ENCODE measurements around the gene RAB20. TPM values are rescaled to one million over a fixed set of nuclear protein-coding genes. Genes with fewer than 3 reads are reported as not detected.

The RAB20 gene
- total RNA-seq, 1 experiment from 2014 or later: 7.9 TPM

GRCh38 chr13:110478405-110479214 is 82.9 kb downstream of the RAB20 start:
- ChIA-PET CTCF (no interaction called here), POLR2A (interaction anchor here (0.5 kb wide), 1 partner anchor 234 kb away, joined by 3 read pairs; no protein-coding TSS in a partner anchor)
- no TSS peak for BruUV-seq (replicated peaks)
- no peak for ATAC-seq
- in situ Hi-C loops (cut with HindIII; ENCODE audit: low pct_unique_long_range_greater_than_20kb, low sequenced_read_pairs) (no loop called here), intact Hi-C loops (cut with micrococcal nuclease; ENCODE audit: unreplicated experiment) (no loop called here)
- Histone ChIP-seq H3K9me3 (ENCODE audit: control insufficient read depth, insufficient read depth, low read depth, low read length) (no peaks in the 10 kb centered on the region), H3K27me3 (ENCODE audit: control insufficient read depth, insufficient read depth, low read length) (no peaks in the 10 kb centered on the region), H3K4me1 (ENCODE audit: control insufficient read depth, insufficient read depth, low read length) (no peaks in the 10 kb centered on the region), H3K27ac (ENCODE audit: low read length) (no peak overlapping the region), H3K4me3 (ENCODE audit: low read depth in 2 of 2, low read length in 2 of 2) (no peak overlapping the region), H3K36me3 (ENCODE audit: control insufficient read depth, insufficient read depth, low read length) (no peaks in the 10 kb centered on the region)
- no peak for DNase-seq (ENCODE audit: low read depth, low spot score)
- TF ChIP-seq SIN3A (IDR thresholded peaks at IDR 0.05; ENCODE audit: borderline replicate concordance, insufficient read depth, low read depth, low read length) (no peak), TCF7L2 (IDR thresholded peaks at IDR 0.05; ENCODE audit: low read depth, low read length) (no peak), CTCF (IDR thresholded peaks at IDR 0.05) (no peak), POLR2AphosphoS5 (IDR thresholded peaks at IDR 0.05; ENCODE audit: low read depth, low read length) (no peak)

- H3K4me1 ChIP-seq (ENCODE audit: control insufficient read depth, insufficient read depth, low read length): no peaks in the 10 kb centered on the region
- POLR2A ChIA-PET: no interaction called here
- DNase-seq (ENCODE audit: low read depth, low spot score): no peak
- H3K36me3 ChIP-seq (ENCODE audit: control insufficient read depth, insufficient read depth, low read length): no peaks in the 10 kb centered on the region
- BruUV-seq (replicated peaks): no TSS peak
- H3K27me3 ChIP-seq (ENCODE audit: control insufficient read depth, insufficient read depth, low read length): no peaks in the 10 kb centered on the region
- CTCF ChIA-PET: no interaction called here
- H3K27ac ChIP-seq (ENCODE audit: low read length): no peak overlapping the region
- H3K9me3 ChIP-seq (ENCODE audit: control insufficient read depth, insufficient read depth, low read depth, low read length): no peaks in the 10 kb centered on the region
- TF ChIP-seq REST (IDR thresholded peaks at IDR 0.05; ENCODE audit: insufficient read depth in 1 of 2, low read depth in 2 of 2, low read length in 1 of 2) (no peak), TCF7L2 (IDR thresholded peaks at IDR 0.05; ENCODE audit: low read depth, low read length) (no peak), SIN3A (IDR thresholded peaks at IDR 0.05; ENCODE audit: borderline replicate concordance, insufficient read depth, low read depth, low read length) (no peak), CTCF (IDR thresholded peaks at IDR 0.05) (no peak), POLR2AphosphoS5 (IDR thresholded peaks at IDR 0.05; ENCODE audit: low read depth, low read length) (no peak)
- no peak overlapping the region for H3K4me3 ChIP-seq (ENCODE audit: low read depth in 2 of 2, low read length in 2 of 2)
- in situ Hi-C loops (cut with HindIII; ENCODE audit: low pct_unique_long_range_greater_than_20kb, low sequenced_read_pairs) (no loop called here), intact Hi-C loops (cut with micrococcal nuclease; ENCODE audit: unreplicated experiment) (no loop called here)
- no peak for ATAC-seq
Observed at GRCh38 chr13:110477706-110478245, 83.7 kb downstream of the RAB20 start.
